ENCODE data around the gene PRDM10.
"Not testable (repeated sequence)": the region's sequence is repeated elsewhere in the genome, so short reads cannot be mapped to it uniquely, and the experiment has no call there.

PRDM10 gene

DNA sequence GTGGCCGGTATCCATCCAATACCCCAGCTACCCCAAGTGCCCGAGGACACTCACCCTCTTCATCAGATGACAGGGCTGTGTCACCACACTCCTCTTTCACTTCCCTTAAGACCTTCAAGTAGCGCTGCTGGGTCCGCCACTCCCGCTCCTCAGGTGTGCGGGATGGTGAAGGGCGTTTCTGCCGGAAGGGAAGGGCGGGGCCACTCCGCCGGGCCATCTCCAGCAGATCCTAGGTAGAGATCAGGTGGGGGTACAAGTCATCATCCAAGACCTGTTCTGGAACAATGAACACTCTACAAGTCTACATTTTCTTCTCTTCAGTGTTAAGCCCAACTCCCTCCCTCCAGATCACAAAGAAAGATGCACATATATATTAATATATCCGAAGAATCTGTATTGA, 117.3 kb downstream of the PRDM10 start:
- no peak for DNase-seq

DNA sequence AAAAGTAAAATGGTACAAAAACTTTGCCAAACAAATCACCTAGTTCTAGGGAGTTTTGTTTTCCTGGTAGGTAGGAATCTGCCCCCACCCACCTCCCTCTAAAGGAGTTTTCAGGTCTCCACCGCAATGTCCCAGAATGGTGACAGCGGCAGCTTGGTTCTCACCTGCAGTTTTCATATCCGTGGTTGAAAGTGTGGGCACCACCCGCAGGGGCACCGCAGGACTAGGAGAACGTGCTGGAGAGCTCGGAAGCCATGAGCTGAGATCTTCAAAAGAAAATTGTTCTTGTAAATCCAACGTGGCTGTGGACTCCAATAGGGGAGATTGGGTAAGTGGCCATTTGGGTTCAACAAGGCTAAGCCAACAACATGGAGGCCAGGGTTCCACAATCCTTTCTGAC, 118.1 kb downstream of the PRDM10 start:
- DNase-seq: no peak

DNA sequence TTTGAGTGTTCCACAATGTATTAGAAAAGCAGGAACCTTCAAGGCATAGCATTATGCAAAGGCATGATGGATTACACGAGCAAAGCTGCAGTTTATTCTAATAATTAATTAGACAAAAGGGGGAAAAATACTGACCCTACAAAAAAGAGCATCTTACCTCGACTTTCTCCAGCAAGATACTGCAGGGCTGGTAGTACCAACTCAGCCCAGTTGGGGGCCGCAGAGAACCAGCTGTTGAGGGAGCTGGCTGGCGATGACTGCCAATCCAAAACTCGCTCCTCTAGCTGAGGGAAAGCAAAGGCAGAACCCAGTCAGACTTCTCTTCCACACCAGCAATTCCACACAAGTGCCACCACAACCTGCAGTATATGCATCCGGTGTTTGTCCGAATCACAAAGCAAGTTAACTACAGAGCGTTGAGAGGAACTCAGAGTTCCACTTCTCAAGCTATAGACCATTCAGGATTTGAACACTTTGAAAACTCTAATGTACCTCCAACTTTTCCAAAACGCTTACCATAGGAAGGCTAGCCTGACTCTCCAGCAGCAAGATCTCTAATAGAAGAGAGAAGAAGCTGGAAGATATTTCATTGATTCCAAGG, 121.0 kb downstream of the PRDM10 start:
- peak in 1 of 2 donors; percentile 32 for DNase-seq

DNA sequence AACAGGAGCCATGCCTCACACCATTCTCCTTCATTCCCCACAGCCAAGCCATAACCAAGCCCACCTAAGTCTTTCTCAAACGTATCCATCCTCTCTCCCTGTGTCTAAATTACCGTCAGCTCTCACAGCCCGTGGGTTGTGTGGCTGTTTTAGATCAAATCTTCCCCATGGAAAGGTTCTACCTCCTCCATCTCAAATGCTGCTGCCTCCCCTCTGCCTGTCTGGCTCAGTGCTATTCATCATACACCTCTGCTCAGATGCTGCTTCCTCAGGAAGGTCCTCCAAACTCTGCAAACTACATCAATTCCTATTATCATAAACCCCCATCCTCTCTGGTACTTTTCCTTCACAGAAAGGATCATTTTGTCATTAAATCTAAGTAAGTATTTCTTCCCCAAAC, 122.3 kb downstream of the PRDM10 start:
- no peak for DNase-seq

DNA sequence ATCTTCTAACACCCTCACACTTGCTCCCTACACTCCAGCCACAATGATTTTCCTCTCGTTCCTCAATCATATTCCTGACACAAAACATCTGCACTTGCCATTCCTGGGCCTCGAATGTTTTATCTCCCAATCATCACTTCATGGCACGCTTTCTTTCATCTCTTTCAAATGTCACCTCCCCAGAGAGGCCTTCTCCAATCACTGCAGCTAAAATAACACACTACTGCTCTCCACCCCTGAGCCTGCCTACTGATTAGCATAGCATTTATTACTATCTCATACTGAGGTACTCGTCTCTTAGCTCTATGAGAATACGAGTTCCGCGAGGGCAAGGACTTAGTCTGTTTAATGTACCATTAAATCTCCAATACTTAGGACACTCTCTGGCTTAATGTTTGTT, 130.7 kb downstream of the PRDM10 start:
- DNase-seq: no peak

DNA sequence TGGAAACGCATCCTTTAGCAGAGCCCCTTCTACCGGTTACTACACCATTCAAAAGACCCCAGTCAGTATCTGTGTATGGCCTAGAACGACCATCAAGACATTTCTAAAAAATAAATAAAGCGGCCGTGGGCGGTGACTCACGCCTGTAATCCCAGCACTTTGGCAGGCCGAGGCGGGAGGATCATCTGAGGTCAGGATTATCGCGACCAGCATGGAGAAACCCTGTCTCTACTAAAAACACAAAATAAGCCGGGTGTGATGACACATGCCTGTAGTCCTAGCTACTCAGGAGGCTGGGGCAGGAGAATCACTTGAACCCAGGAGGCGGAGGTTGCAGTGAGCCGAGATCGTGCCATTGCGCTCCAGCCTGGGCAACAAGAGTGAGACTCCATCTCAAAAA, 134.0 kb downstream of the PRDM10 start:
- not testable (repeated sequence) for DNase-seq

DNA sequence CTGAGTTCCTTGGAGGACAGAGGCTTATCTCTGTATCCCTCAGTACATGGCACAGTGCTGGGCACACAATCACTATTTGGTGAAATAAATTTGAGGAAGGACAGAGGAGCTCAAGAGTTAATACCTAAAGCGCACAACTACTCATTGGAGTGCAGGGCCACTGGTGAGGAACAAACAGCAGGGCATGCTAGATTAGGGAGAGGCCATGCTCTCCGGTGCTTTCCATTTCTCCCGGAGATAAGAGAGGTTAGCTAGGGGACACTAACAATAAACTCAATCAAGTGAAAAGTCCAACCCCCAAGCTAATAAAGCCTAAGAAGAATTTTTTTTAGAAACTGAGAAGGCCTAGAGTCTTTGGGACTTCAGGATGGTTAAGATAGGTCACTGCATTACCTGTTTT, 136.3 kb downstream of the PRDM10 start:
- DNase-seq: no peak

DNA sequence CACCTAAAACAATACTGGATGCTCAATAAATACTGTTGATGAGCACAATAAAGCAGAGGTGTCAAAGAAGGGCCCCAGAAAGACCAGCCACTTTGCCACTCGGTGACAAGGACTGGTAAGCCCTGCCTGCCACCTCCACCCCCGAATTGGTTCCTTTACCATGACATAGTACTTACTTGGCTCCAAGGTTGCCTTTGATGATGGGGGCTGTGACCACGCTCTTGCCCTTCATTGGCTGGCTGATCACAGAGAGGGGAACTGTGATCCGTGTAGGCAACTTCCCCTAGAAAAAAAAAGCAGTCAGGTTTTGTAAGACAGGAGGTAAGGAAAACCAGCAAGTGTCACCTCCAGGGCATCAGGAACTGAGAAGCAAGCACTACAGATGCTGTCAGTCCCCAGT, 136.9 kb downstream of the PRDM10 start:
- no peak for DNase-seq

DNA sequence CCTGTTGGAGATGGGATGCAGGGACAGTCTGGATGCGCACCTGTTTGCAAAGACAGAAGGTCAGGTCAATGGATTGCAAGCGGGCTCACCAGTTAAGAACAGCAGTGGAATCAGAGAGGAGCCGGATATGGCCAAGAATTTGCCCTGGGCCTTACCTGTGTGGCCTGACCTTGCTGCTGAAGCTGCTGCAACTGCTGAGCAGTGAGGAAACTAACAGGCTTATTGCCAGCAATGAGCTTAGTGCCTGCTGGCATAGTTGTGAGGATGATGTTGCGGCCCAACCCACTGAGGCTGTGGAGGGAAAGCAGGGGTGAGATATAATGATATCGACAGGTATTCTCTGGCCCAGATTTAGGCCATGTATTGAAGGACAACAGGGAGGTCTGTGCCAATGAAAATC, 137.8 kb downstream of the PRDM10 start:
- DNase-seq: no peak

DNA sequence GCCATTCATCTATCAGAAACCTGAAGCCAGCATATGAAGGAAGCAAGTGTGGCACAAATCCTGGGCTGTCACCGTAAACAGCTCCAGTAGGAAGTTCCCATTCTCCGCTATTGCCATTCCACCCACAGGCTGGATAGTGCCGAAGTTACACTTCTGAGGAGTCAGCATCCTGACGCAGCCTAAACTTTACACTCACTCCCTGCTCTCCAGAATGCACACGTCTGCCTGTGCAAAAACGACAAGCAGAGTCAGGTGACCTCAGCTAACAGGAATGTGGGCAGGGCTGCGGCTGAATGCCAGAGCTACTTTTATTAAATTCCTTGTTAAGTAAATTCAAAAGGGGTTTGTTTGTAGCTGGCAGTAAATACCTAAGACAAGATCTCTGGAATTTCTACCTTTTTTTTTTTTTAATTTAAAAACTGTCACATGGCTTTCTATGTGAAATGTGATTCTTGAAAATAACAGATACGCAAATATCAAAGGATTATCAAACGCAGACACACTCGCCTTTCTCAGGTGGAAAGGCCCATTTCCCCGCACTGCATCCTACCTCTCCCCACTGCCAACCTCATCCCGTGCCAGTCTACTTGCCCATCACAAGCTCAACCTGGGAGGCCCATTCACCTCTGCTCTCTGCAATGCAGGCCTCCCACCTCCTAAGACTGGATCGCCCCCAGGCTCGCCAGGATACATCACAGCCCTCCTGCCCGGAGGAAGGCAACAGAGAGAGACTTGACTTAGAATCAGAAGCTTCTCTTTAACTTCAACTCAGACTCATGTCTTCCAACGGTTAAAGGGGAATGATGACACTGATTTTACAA, 140.7 kb downstream of the PRDM10 start:
- DNase-seq: no peak

DNA sequence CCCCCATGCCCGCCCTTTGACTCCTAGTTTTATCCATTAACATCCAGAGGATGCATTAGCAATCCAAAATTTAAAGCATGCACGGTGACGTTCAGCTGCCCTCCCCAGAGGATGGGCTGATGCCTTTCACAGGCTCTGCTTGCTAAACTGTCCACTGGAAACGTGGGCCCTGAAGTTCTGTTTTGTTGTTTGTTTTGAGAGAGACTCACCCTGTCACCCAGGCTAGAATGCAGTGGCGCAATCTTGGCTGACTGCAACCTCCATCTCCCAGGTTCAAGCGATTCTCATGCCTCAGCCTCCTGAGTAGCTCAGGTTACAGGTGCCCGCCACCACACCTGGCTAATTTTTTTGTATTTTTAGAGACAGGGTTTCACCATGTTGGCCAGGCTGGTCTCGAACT, 146.6 kb downstream of the PRDM10 start:
- DNase-seq: no peak

DNA sequence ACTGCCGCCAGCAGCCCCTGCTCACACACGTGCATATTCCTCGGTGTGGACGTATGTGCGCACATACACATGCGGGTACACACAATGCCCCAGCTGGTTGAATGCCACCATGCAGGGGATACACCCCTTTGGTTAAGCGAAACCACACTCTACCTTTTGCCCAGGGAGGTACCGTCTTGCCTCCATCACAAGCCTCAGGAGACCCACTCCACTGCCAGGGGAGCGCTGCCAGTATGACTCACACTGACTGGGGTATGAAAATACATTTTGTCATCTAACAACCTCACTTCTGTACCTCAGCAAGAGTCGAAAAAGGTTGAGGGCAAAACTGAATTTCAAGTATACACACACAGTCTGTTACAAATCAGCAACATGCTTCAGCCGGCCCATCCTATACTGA, 147.5 kb downstream of the PRDM10 start:
- DNase-seq: no peak

DNA sequence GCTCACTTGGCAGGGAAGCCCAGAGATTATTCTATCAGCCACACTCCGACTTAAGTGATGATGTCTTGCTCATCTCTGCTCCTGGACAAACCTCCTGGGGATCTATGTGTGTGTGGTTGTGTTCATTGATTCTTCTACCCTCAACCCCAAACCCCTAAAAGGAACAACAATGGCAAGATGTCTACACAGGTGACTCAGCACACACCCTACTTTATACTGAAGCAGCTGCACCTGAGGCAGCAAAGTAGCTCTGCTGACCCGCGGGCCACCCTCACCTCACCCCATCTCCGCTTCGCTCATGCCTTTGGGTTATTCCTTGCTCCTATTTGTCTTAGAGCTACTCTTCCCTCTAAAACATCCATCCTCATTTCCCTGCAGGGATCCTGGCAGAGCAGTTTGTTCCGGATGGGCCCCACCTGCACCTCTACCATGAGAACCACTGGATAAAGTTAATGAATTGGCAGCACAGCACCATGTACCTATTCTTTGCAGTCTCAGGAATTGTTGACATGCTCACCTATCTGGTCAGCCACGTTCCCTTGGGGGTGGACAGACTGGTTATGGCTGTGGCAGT, 148.3 kb downstream of the PRDM10 start:
- DNase-seq: no peak

DNA sequence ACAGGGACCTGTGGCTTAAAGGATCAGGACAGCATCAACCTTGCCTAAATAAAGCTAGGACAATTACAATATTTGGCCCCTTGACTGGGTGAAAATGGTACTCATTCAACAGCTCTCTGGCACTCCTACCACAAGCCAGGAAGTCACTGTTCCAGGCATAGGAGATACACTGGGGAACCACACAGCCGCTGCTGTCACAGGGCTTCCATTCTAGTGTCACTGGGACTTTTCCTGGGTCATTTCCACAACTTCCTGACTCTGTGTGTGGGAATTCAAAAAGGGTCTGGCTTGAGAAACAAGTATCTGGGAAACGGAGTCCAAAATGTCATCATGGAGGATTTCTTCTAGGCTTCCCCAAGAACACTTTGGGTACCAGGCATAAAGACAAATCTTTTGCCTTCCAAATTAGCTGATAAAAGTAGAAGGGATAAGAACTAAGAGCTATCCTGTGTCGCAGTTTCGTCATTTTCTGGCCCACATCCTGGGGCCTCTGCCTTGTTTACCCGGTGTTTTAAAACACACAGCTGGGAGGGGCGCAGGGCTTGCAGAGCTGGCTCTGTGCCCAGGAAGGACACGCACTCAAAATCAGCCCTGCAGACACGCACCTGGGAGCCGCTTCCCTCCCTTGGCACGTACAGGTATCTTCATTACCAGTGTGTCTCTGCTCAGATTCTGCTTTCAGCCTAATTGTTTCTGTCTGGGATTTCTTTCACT, 149.0 kb downstream of the PRDM10 start:
- DNase-seq: peak; percentile 61 to 71

DNA sequence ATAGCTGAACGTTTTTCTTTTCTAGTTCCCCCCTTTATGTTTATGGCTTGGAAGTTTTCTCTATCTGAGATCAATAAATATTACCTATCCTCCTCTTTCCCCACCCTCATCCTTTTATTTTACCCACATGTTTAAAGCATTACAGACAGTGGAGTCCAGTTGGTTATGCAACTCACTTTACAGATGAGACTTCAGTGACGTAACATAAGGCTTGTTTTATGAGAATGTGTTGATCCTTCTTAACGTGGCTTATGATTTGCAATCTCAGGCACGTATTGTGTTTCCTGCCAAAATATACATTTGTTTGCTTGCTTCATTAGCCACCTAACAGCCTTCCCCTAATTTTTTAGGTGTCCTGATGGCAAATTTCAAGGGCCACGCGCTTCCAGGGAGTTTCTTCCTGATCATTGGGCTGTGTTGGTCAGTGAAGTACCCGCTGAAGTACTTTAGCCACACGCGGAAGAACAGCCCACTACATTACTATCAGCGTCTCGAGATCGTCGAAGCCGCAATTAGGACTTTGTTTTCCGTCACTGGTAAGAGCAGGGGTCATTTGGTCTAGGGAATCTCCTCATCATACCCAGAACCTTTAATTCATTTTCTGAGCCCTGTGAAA, 150.4 kb downstream of the PRDM10 start:
- no peak for DNase-seq
